ENCODE results near the gene TEX101. TPM values are rescaled to one million over a fixed set of nuclear protein-coding genes. Genes with fewer than 3 reads are reported as not detected.
"Not testable (repeated sequence)": the region's sequence is repeated elsewhere in the genome, so short reads cannot be mapped to it uniquely, and the experiment has no call there.

Gene TEX101
- total and polyA plus RNA-seq, 4 donors = not detected

- no peak for TF ChIP-seq ZBTB33 (IDR thresholded peaks at IDR 0.05)
- no peak for TF ChIP-seq FOXA2 (IDR thresholded peaks at IDR 0.05)
Observed at GRCh38 chr19:43435775-43436174, 21.1 kb downstream of the TEX101 start (continued).

- not testable (repeated sequence) for H3K4me3 ChIP-seq (ENCODE audit: low read depth in 1 of 3, low read length in 3 of 3); H3K27ac ChIP-seq (ENCODE audit: low read depth in 1 of 2, low read length in 2 of 2); H3K9ac ChIP-seq (ENCODE audit: low read depth in 1 of 2, low read length in 2 of 2); H3K27me3 ChIP-seq (ENCODE audit: control insufficient read depth in 4 of 4, insufficient read depth in 4 of 4, low read length in 3 of 4); H3K4me1 ChIP-seq (ENCODE audit: control insufficient read depth in 4 of 4, insufficient read depth in 4 of 4, low read length in 3 of 4); H3K9me3 ChIP-seq (ENCODE audit: control insufficient read depth in 4 of 4, low read length in 3 of 4); DNase-seq (ENCODE audit: low spot score); H3K36me3 ChIP-seq (ENCODE audit: control insufficient read depth in 4 of 4, insufficient read depth in 3 of 4, low read depth in 1 of 4, low read length in 3 of 4)
- 90% methylated on average over 11 of the region's 11 CpGs for WGBS
Observed at GRCh38 chr19:43437284-43437683, 22.6 kb downstream of the TEX101 start.

GRCh38 chr19:43437712-43438111, 23.0 kb downstream of the TEX101 start:
- no peak for DNase-seq (ENCODE audit: low spot score)
- 81% methylated on average over 6 of the region's 6 CpGs for WGBS
- Histone ChIP-seq H3K4me1 (ENCODE audit: control insufficient read depth in 4 of 4, insufficient read depth in 4 of 4, low read length in 3 of 4) (no peaks in the 10 kb centered on the region), H3K9me3 (ENCODE audit: control insufficient read depth in 4 of 4, low read length in 3 of 4) (no peaks in the 10 kb centered on the region), H3K36me3 (ENCODE audit: control insufficient read depth in 4 of 4, insufficient read depth in 3 of 4, low read depth in 1 of 4, low read length in 3 of 4) (no peaks in the 10 kb centered on the region), H3K27me3 (ENCODE audit: control insufficient read depth in 4 of 4, insufficient read depth in 4 of 4, low read length in 3 of 4) (no peaks in the 10 kb centered on the region), H3K9ac (ENCODE audit: low read depth in 1 of 2, low read length in 2 of 2) (no peak overlapping the region), H3K4me3 (ENCODE audit: low read depth in 1 of 3, low read length in 3 of 3) (no peak overlapping the region), H3K27ac (ENCODE audit: low read depth in 1 of 2, low read length in 2 of 2) (no peak overlapping the region)
- TF ChIP-seq MAX (IDR thresholded peaks at IDR 0.05) = no peak
- TF ChIP-seq JUND (IDR thresholded peaks at IDR 0.05) = no peak
- no peak for TF ChIP-seq YY1 (IDR thresholded peaks at IDR 0.05)
- no peak for TF ChIP-seq SP1 (IDR thresholded peaks at IDR 0.05)
- no peak for TF ChIP-seq TAF1 (conservative IDR thresholded peaks at IDR 0.05)
- no peak for TF ChIP-seq RXRA (IDR thresholded peaks at IDR 0.05)
- no peak for TF ChIP-seq ATF3 (IDR thresholded peaks at IDR 0.05)
- no peak for TF ChIP-seq FOXA2 (IDR thresholded peaks at IDR 0.05)
- no peak for TF ChIP-seq FOXA1 (IDR thresholded peaks at IDR 0.05)
- no peak for TF ChIP-seq HNF4G (IDR thresholded peaks at IDR 0.05)
- no peak for TF ChIP-seq RAD21 (IDR thresholded peaks at IDR 0.05)
- no peak for TF ChIP-seq HNF4A (conservative IDR thresholded peaks at IDR 0.05)
- TF ChIP-seq CTCF (IDR thresholded peaks at IDR 0.05; ENCODE audit: low read depth, low read length, missing input control) = no peak
- no peak for TF ChIP-seq GABPA (IDR thresholded peaks at IDR 0.05 in 1 of 2, conservative IDR thresholded peaks at IDR 0.05 in 1 of 2)
- TF ChIP-seq EGR1 (IDR thresholded peaks at IDR 0.05; ENCODE audit: low read depth in 2 of 2) = no peak
